HG02678 (cell line): ENCODE results near the gene ZGPAT.

Experiments used
- ATAC-seq: cut with Tn5 transposase; IDR thresholded peaks from one replicate; pipeline ENCODE4 v1.9.1; 2021; ENCODE audit warnings: mild to moderate bottlenecking, moderate library complexity; ENCODE audit not compliant: unreplicated experiment

ZGPAT gene

DNA sequence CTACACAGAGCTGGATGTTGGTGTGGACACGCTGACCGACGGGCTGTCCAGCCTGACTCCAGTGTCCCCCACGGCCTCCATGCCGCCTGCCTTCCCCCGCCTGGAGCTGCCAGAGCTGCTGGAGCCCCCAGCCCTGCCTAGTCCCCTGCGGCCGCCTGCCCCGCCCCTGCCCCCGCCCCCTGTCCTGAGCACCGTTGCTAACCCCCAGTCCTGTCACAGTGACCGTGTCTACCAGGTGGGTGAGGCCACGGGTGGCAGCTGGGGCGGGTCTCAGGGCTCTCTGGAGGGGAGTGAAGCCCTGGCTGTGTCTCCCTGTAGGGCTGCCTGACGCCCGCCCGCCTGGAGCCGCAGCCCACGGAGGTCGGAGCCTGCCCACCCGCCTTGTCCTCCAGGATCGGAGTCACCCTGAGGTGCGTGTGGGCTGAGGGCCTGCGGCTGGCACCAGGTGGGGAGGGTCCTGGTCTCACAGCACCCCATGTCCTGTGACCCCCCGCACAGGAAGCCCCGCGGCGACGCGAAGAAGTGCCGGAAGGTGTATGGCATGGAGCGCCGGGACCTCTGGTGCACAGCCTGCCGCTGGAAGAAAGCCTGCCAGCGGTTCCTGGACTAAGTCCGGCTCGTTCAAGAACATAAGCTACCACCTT is 34.7 kb downstream of the ZGPAT start:
- no peak for ATAC-seq

DNA sequence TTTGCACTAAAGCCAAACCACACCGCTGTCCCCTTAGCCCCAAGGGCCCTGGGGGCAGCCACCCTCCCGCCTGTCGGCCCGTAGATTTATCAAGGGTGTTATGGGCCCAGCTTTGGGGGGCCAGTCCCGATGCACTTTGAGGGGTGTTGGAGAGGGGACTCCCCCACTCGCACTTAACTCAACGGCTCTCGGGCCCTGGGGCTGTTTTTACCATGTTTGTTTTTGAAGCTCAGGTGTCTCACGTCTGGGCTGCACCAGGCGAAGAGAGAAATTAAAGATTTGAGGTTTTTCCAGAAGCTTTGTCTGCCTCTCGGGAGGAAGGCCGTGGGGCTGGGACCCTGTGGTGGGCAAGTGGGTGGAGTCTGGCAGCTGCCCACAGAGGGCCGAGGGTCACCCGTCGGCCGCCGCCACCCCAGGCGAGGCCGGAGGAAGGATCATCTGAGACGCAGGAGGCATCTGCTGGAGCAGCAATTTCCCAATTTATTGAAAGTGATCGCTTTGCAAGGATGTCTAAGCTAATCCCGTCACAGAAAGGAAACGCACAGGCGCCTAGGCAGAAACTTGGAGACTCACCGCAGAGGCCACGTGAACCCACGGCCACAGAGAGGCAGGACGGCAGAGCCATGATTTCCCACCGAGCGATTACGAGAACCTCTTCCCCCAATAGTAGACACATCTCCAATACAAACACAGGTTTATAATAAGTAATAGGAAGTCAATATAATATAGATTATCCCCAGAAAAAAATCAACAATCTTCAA is 35.6 kb downstream of the ZGPAT start:
- no peak for ATAC-seq

DNA sequence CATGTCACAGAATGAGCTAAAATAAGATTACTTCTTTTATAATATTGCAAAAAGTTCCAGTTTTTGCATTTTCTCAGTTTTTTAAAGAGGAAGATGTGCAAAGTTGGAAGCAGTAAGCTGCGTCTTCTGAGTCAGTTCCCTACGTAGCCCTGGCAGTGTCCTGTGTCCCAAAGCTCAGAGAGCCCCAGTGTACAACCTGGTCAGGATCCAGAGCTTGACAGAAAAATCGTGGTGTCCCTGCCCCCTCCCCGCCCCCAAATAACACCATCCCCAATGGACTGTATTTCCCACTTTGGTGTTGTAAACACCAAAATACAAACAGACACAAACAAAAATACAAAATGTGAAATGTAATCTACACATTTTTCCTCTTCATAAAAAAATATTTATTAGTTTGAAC is 36.3 kb downstream of the ZGPAT start:
- no peak for ATAC-seq

DNA sequence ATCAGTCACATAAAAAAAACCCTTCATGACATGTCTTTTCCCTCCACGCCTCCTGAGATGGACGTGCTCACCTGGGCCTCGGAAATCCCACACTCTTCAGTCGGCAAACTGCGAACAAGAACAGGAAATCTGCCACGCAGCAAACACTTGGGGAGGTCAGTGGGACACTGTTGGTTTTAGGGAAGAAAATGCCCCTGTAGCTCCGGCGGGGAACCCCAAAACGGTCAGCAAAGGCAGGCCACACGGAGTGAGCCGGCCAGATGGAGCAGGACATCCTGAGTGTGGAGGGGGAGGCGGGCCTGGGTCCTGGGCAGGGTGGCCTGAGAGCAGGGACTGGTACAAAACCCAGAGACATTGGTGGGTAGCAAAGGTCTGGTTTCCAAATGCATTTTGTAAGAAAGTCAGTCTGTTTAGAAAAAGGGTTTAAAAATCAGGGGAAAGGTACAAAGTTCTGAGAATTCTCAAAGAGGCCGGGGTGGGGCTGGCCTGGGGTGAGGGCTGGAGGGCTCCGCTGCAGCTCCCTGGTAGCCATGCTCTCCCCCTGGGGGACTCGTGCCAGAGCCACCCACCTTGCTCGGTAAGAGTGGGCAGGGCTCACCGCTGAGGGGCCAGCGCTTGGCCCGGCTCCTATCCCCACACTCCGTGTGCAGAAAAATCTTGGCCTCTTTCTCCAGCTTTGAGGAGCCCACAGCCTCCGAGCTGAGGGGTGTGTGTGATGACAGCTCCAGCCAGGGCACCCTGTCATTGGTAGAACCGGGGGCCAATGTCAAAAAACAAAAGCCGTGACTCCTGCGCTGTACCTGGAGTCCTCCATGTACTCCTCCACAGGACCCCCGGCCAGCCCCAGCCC is 37.0 kb downstream of the ZGPAT start:
- ATAC-seq, result no peak

DNA sequence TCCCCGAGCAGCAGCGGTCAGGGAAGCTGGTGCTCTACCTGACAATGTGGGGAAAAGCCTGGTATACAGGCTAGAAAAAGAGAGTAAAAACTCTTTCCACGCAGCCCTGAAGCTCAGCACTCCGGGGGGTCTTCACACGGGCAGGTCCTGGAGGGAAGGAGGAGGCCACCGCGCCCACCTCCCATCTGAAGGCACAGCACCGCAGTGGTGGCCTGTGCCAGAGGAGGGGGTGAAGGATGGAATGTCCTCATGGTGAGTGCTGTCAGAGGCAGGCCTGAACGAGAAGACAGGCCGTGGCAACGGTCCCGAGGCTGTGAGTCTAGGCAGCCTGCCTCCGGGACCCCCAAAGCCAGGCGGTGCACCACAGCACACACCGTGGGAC is 37.6 kb downstream of the ZGPAT start:
- no peak for ATAC-seq

DNA sequence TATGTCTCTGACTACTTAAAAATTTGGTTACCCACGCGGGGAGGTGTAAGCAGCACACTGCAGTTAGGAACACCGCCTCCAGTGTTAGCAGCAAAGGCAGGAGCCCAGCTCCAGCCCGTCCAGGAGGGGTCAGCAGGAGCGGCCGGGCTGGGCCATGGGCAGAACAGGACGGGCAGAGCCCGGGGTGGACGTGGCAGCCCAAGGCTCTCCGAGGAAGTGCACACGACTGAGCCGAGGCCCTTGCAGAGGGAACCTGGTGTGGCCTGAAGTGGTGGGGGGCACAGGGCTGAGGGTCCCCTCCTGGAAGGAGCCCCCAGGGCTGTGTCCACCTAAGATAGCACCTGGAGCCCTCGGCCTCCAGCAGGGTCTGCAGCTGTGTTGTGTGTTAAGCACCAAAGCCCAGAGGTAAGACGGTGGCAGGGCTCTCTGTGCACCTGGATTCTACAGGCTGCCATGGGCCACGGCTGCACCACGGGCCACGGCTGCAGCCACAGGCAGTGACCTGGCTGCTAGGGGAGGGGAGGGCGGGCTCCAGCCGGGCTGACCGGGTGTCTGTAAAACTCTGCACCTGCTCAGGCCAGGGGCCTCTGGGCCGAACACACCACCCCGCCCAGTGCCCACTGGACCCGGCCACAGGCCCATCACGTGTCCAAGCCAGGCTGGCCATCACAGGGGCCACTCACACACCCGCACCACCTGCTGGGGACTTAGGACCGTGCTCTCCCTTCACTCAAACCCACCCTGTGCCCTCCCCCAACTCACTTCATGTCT is 38.3 kb downstream of the ZGPAT start:
- ATAC-seq, result no peak

DNA sequence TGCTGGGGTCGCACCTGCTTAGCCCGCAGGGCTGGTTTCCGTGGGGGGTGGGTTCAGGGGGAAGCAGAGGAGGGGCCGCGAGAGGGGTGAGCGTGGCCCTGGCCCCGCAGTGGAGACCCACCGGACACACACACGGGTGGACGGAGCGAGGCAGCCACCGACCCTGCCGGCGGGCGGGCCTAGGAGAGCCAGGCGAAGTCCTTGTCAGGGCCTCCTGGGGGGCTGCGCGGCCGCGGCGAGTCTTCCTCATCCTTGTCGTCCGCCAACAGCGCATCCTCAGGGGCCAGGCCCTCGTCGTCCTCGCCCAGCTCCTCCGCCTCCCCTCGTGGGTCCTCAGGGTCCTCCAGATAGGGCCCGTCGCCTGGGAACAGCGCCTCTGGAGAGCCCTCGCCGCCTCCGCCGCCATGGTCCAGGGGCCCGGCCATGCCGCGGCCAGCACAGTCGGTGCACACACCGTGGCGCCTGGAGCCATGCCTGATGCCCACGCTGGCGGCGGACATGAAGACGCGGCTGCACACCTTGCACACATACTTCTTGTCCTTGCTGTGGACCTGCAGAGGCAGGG is 39.0 kb downstream of the ZGPAT start:
- no peak for ATAC-seq

DNA sequence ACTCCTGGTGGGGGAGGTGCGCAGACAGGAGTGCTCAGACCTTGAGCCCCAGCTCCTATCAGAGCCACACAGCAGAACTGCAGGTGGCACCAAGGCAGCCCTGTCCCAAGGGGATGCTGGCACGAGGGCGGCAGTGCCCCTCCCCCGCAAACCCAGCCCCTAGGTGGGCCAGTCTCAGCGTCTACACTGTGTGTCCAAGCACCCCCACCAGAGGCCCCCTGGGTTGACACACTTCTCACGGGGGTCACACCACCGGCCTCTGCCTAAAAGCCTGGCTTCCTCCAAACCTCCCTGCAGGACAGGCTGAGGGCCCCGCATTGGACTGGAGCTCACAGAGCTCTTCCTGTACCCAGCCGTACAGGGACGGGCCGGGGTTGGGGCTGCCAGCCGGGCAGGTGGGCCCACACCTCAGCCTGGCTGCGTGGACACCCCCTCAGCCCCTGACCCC is 39.8 kb downstream of the ZGPAT start:
- no peak for ATAC-seq

DNA sequence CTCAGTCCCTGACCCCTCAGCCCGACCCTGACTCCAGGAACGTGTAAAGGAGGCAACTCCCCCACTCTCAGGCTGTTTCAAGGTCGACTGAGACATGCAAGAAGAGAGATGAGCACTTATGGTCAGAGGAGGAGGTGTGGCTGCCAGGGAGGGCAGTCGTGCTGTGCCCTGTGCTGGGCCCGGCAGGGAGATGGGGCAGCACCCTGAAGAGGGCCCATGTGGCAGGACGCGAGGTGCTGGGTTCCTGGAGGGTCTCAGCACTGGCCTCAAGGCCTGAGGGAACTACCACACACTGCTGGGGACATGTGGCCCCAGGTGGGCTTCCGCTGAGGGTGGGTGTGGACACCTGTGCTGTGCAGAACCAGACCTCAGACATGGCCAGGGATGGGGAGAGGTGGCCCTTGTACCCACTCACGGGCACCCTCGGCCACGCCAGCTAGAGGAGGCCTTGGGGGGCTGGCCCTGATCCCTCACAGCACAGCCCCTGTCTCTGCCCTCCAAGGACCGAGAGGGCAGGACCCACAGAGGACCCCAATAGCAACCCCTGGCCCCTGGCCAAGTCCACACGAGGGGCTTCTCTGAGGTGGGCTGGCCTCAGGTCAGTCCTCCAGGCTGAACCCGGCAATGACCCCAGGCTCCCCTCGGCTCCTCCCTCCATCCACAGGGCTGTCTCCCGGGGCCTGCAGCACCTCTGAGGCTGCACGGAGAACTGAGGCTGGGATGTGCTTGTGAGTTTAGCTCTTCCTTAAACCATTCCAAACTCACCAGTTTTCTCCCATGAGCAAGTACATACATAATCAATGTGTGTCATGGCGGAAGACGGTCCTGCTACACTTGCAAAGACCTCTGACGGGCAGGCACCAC is 40.5 kb downstream of the ZGPAT start:
- ATAC-seq, result no peak

DNA sequence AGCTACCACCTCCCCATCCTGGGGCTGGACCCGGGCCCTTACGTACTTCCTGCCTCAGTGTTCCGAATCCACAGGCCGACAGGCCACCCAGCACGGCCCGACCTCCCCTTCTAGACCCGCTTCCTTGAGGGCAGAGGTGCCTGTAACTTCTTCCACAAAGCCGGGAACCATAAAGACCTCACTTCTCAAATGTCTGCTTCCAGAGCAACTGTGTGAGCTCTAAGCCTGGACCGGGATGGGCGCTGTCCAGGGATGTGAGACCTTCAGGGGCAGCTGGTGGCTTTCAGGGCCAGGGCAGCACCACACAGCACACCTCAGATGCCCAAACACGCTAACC is 41.1 kb downstream of the ZGPAT start:
- ATAC-seq, result no peak

DNA sequence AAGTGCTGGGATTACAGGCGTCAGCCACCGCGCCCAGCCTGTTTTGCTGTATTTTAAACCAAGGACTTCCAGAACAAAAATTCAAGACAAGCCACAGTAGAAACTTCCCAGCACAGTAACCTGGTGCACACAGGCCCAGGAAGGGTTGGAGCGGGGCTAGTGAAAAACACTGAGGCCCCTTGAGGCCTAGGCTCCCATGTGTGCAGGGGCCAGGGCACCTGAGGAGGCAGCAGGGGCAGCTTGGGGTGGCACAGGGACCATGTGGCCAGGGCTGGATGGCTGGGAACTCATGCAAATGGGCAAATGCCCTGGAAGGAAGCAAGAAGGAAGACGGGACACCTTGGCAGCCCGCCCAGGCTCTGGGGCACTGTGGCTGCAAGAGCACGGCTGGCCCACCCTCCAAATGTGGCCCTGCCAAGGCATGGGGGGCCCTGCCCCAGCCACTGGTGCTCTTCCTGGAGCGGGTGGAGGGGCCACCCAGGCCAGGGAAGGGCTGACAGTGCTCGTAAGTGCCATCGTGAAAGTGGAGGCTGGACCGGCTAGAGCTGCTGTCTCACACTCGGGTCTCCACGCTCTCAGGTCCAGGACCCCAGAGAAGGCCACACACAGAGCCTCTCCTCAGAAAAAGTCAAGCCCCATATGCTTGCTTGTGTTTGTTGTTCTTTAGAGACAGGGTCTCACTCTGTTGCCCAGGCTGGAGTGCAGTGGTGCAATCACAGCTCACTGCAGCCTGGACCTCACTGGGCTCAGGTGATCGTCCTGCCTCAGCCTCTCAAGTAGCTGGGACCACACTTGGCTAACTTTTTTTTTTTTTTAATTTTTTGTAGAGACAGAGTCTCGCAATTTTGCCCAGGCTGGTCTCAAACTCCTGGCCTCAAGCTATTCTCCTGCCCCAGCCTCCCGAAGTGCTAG is 42.0 kb downstream of the ZGPAT start:
- ATAC-seq, result no peak

DNA sequence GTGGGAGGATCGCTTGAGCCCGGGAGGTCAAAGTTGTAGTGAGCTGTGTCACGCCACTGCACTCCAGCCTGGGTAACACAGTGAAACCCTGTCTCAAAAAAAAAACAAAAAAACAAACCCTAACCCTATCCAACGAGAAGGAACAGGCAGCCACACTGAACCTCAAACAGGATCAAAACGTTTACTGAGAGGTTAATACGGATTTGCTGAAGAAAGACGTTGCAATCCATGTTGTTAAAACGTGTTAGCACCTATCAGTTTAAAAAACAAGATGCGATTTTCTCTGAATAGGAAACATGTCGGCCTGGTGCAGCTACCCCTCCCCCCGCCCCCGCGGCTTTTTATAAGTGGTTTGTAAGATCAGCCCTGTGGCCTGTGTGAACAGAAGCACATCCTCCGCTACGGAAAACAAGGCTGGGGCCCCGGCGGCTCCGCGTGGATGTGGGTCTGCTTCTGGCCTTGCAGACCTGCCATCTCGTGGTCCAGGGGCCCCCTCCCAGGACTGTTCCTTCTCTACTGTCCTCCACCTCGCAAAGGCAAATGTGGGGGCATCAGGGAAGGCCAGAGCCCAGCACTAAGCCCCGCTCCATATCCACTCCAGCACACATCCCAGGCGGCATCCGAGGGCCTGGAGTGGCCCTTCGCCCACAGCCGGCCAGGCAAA is 43.1 kb downstream of the ZGPAT start:
- ATAC-seq, result no peak

DNA sequence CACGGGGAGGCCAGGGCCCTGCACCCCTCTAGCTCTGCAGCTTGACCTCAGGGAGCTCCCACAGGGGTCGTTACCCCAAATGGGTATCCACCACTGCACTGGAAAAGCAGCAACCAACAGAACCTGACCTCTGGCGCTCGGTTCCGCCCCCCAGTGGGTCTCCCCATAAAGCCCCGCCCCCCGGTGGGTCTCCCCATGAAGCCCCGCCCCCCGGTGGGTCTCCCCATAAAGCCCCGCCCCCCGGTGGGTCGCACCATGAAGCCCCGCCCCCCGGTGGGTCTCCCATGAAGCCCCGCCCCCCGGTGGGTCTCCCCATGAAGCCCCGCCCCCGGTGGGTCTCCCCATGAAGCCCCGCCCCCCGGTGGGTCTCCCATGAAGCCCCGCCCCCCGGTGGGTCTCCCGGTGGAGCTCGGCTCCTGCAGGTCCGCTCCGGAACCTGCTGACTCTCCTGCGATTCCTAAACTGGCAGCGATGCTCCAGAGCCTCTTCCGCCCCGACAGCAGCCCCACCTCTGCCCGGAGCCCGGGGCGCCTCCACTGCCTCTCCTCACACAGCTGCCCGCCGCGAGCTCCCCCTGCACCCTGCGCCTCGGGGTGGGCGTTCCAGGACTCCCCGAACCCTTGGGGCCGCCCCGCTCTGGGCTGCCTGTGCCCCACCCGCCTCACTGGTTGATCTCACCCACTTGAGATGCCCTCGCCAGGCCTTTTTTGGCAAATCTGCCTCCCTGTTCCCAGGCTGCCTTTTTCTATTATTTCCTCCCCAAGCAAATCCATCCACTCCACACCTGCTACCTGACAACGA is 43.8 kb downstream of the ZGPAT start:
- no peak for ATAC-seq

DNA sequence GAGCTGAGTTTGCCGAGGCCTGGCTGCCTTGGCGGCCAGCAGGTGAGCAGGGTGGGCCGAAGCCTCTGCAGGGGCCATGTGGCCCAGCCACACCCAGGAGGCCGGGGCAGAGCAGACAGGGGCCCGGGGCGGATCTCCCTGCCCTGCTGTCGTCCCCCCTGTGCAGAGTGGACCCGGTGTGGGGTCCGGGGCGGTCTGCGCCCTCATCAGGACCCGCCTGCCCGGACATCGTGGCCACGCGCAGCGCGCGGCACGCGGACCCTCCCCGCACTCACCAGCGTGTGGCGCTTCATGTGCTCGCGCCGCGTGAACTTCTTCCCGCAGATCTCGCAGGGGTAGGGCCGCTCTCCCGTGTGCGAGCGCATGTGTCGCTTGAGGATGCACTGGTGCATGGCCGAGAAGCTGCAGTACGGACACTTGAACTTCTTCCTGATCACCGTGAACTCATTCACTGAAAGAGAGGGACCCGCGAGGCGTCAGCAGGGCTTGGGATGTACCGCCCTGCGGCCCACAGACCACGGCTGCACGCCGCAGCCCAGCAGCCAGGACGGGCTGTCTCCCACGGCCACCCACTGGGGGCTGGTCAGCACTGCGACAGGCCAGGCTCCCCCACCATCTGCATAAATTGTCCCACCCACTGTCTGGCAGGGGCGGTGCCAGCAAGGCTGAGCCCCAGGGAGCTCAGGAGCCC is 44.7 kb downstream of the ZGPAT start:
- no peak for ATAC-seq

DNA sequence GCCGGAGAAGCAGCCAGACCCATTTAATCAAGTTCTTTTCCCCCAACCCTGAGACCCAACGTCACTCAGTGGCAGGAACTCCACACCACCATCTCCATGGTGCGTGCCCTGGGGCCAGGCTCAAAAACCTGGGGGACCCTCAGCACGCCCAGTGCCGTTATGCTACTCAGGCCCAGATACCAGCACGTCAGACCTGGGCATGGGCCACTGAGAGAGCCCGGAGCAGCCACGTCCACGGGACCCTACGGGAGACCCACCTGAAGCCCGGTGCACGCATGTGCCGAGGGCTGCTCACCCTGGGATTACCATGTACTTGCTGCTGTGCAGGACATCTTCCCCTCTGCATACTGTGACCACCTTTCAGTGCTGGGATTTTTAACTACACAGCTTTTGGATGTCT is 45.5 kb downstream of the ZGPAT start:
- no peak for ATAC-seq

DNA sequence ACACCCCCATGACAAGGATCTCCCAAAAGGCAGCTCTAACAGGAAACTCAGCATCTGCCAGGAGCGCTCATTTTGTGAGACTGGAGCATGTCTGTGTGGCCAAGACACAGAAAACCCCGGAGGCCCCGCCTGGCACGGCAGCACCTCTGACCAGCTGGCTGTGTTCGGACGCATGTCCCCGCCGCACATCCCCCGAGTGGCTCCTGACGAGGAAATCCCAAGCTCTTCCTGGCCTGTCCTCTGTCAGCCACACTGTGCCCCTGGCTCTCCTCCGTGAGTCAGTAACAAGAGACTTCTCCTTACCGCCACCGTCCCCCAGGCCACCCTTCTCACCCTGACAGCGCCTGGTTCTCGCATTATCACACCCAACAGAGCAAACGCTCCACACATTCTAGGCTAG is 46.2 kb downstream of the ZGPAT start:
- no peak for ATAC-seq
